Liver (tissue), 9 donors: Measurements from ENCODE around the gene AMBRA1. TPM values are rescaled to one million over a fixed set of nuclear protein-coding genes. Genes with fewer than 3 reads are reported as not detected.
A peak's percentile ranks its signal among the peaks of the same experiment; 100 is the strongest.

Experiments used
- DNase-seq: peaks from one replicate; pipeline ENCODE4 v3.0.0-alpha.2; 2017; ENCODE audit warnings: low spot score
- H3K27ac ChIP-seq, 2 donors: one replicate each; pipeline ENCODE4 v1.7.0; 2013; ENCODE audit warnings: inconsistent platforms in 2 of 2, low read length in 2 of 2, control low read depth in 1 of 2, low read depth in 1 of 2, mild to moderate bottlenecking in 1 of 2
- H3K27me3 ChIP-seq, 4 donors: one replicate each; pipeline versions ENCODE4 v1.6.1 to v1.7.0; 2013; ENCODE audit warnings: low read length in 3 of 4, inconsistent platforms in 1 of 4, mild to moderate bottlenecking in 1 of 4, moderate library complexity in 1 of 4; ENCODE audit not compliant: control insufficient read depth in 4 of 4, insufficient read depth in 4 of 4
- H3K36me3 ChIP-seq, 4 donors: one replicate each; pipeline versions ENCODE4 v1.6.1 to v1.7.0; 2013; ENCODE audit warnings: low read length in 3 of 4, mild to moderate bottlenecking in 3 of 4, low read depth in 1 of 4, moderate library complexity in 1 of 4; ENCODE audit not compliant: control insufficient read depth in 4 of 4, insufficient read depth in 3 of 4
- H3K4me1 ChIP-seq, 4 donors: one replicate each; pipeline versions ENCODE4 v1.6.1 to v1.7.0; 2013; ENCODE audit warnings: low read length in 3 of 4, mild to moderate bottlenecking in 3 of 4, moderate library complexity in 1 of 4; ENCODE audit not compliant: control insufficient read depth in 4 of 4, insufficient read depth in 4 of 4
- H3K4me3 ChIP-seq, 3 donors: one replicate each; pipeline versions ENCODE4 v1.6.1 to v1.7.0; 2013; ENCODE audit warnings: low read length in 3 of 3, control low read depth in 1 of 3, low read depth in 1 of 3, mild to moderate bottlenecking in 1 of 3
- H3K9ac ChIP-seq, 2 donors: one replicate each; pipeline ENCODE4 v1.7.0; 2013; ENCODE audit warnings: low read length in 2 of 2, mild to moderate bottlenecking in 2 of 2, moderate library complexity in 2 of 2, control low read depth in 1 of 2, low read depth in 1 of 2
- H3K9me3 ChIP-seq, 4 donors: one replicate each; pipeline versions ENCODE4 v1.6.1 to v1.7.0; 2013; ENCODE audit warnings: low read length in 3 of 4; ENCODE audit not compliant: control insufficient read depth in 4 of 4
- CTCF ChIP-seq: fragments of 150-350 bp; IDR thresholded peaks from 2 replicates; pipeline ENCODE4 v1.5.1; 2017; ENCODE audit warnings: improper control_type of control experiment, low read depth, low read length; ENCODE audit not compliant: missing input control
- FOXA2 ChIP-seq: IDR thresholded peaks from 2 replicates; pipeline ENCODE4 v1.6.1; 2016; ENCODE audit warnings: antibody characterized with exemption
- HNF4A ChIP-seq, 2 donors: conservative IDR thresholded peaks; 2 replicates each; pipeline ENCODE4 v1.6.1; 2016; ENCODE audit warnings: antibody characterized with exemption in 2 of 2, mild to moderate bottlenecking in 2 of 2
- JUND ChIP-seq, 2 donors: IDR thresholded peaks; 2 replicates each; pipeline ENCODE4 v1.6.1; 2016; ENCODE audit warnings: antibody characterized with exemption in 2 of 2
- RAD21 ChIP-seq, 2 donors: IDR thresholded peaks; 2 replicates each; pipeline ENCODE4 v1.6.1; 2016; ENCODE audit warnings: antibody characterized with exemption in 2 of 2, mild to moderate bottlenecking in 2 of 2
- REST ChIP-seq: IDR thresholded peaks from 2 replicates; pipeline ENCODE4 v1.6.1; 2016; ENCODE audit warnings: antibody characterized with exemption, mild to moderate bottlenecking
- TAF1 ChIP-seq: conservative IDR thresholded peaks from 2 replicates; pipeline ENCODE4 v1.6.1; 2016; ENCODE audit warnings: antibody characterized with exemption, mild to moderate bottlenecking
- ZBTB33 ChIP-seq: IDR thresholded peaks from 2 replicates; pipeline ENCODE4 v1.6.1; 2016; ENCODE audit warnings: antibody characterized with exemption
- WGBS: extraction: QIAGEN DNeasy Blood & Tissue Kit; methylation state at CpG from one replicate; pipeline ENCODE4 v1.1.7; 2013; 5-methylcytosine and 5-hydroxymethylcytosine counted together
- polyA plus RNA-seq, 2 donors: library from polyadenylated mRNA; stranded (reverse) in 1 of 2; unstranded in 1 of 2; fragments of 200-250 nt in 1 of 2; fragments of >200 nt in 1 of 2; fragmentation: Nextera tagmentation in 1 of 2; extraction: Ambion mirVana in 1 of 2; gene quantifications; one replicate each; pipeline versions ENCODE4 v1.2.1 to v1.2.3, GENCODE V29; 2013 to 2015
- total RNA-seq, 2 donors: library from RNA; depleted of rRNA; stranded (reverse); fragments of >200 nt; gene quantifications; one replicate each; pipeline ENCODE4 v1.2.3, GENCODE V29; 2014
- donor health status: healthy.
- donor health status: healthy.
- donor health status: healthy.
- donor health status: healthy.
- donor health status: healthy.

The AMBRA1 gene
- total and polyA plus RNA-seq, 4 donors, result 3.7 to 25.7 (median 15.1) TPM

DNA sequence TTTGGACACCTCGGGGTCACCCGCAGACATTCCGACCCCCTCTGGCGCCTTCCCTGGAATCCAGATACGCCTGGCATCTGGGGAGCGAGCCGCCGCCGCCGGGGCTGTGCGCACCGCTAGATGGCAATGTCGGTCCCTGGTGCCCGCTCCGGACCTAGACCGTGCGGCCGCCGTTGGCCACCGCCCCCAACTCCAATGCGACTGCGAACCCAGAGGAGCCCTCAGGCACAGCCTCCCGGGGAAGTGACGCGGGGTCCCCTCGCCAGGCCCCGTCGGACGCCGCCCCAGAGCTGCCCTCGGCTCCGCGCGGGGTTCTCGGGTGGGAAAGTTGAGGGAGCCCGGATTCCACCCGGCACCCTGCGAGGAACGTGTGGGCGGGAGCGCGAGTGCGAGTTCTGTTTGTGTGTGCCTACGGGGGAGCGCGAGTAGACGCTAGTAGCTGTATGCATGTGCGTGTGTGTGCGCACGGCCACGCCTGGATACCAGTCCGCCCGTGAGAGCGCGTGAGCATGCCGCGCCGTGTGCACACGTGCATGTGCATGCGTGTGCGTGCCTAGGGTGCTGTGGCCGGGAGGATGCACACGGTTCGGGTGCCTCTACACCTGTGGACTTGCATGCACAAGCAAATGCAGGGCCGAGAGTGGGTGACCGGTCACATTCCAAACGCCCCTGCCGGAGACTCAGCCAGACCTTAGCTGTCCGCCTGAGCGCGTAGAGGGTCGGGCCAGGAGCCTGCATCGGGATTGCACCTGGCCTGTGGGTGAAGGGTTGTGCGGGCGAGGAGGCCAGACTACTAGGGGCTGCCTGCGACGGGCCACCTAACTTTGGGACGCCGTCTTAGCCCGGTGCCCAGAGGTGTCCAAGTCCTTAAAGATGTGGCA lies 204.1 kb downstream of the AMBRA1 start:
- Histone ChIP-seq H3K27me3 (peaks cover 0 to 16% (median 8%) of the 10 kb centered on the region in 4 donors), H3K27ac (no peak overlapping the region), H3K4me1 (peaks cover 20 to 37% (median 26%) of the 10 kb centered on the region in 4 donors), H3K9ac (no peak overlapping the region), H3K9me3 (no peaks in the 10 kb centered on the region), H3K36me3 (no peaks in the 10 kb centered on the region), H3K4me3 (peak overlapping the region; percentile 37 to 57 (median 51))
- DNase-seq, result peak; percentile 73
- 3% methylated on average over 80 of the region's 80 CpGs for WGBS
- peak; percentile 61 for TF ChIP-seq REST
- no peak for TF ChIP-seq FOXA2
- TF ChIP-seq RAD21 (IDR thresholded peaks at IDR 0.05), result peak; percentile 77 to 85
- peak; percentile 78 for TF ChIP-seq CTCF

GRCh38 chr11:46388619-46389449 lies 205.0 kb downstream of the AMBRA1 start:
- no peaks in the 10 kb centered on the region for H3K36me3 ChIP-seq
- TF ChIP-seq TAF1 (no peak), HNF4A (conservative IDR thresholded peaks at IDR 0.05) (no peak), JUND (IDR thresholded peaks at IDR 0.05) (no peak), FOXA2 (no peak), ZBTB33 (no peak)
- no peak for DNase-seq
- peaks cover 20 to 37% (median 26%) of the 10 kb centered on the region in 4 donors for H3K4me1 ChIP-seq
- WGBS, result 9% methylated on average over 21 of the region's 21 CpGs
- H3K9me3 ChIP-seq, result no peaks in the 10 kb centered on the region
- H3K9ac ChIP-seq, result no peak overlapping the region
- H3K27me3 ChIP-seq, result peaks cover 0 to 16% (median 8%) of the 10 kb centered on the region in 4 donors
- no peak overlapping the region for H3K4me3 ChIP-seq
- H3K27ac ChIP-seq, result no peak overlapping the region
